CD4-positive, CD25-positive, alpha-beta regulatory T cell (primary cell): Measurements from ENCODE around the gene AMMECR1. TPM values are rescaled to one million over a fixed set of nuclear protein-coding genes. Genes with fewer than 3 reads are reported as not detected.
"Not testable (repeated sequence)": the region's sequence is repeated elsewhere in the genome, so short reads cannot be mapped to it uniquely, and the experiment has no call there.

Experiments used
- ATAC-seq, 2 donors: fragments of 150-1000 bp; cut with Tn5 transposase; one replicate each; pipeline ENCODE4 v1.10.0; 2021; ENCODE audit warnings: low read depth in 2 of 2, moderate number of reproducible peaks in 2 of 2, moderate library complexity in 1 of 2
- DNase-seq, 3 donors: peaks; one replicate each; pipeline versions ENCODE4 v3.0.0 to v3.0.0-alpha.2; 2012 to 2022; ENCODE audit warnings: mixed read lengths in 1 of 3
- H3K27ac ChIP-seq: one replicate; pipeline ENCODE4 v1.7.0; 2013; ENCODE audit warnings: mild to moderate bottlenecking, low read length; ENCODE audit not compliant: insufficient read depth, poor library complexity, severe bottlenecking
- H3K27me3 ChIP-seq: one replicate; pipeline ENCODE4 v1.7.0; 2013; ENCODE audit warnings: low read length; ENCODE audit not compliant: control insufficient read depth, insufficient read depth
- H3K36me3 ChIP-seq: one replicate; pipeline ENCODE4 v1.7.0; 2013; ENCODE audit warnings: mild to moderate bottlenecking, low read length, moderate library complexity; ENCODE audit not compliant: control insufficient read depth, insufficient read depth
- H3K4me1 ChIP-seq: 2 replicates; pipeline ENCODE4 v1.7.0; 2013; ENCODE audit warnings: mild to moderate bottlenecking, low read length; ENCODE audit not compliant: insufficient read depth, control insufficient read depth, poor library complexity, severe bottlenecking
- H3K4me3 ChIP-seq: one replicate; pipeline ENCODE4 v1.7.0; 2013; ENCODE audit warnings: low read depth, mild to moderate bottlenecking, low read length, moderate library complexity
- H3K9me3 ChIP-seq, 2 experiments: 1 replicate in 1 of 2; 2 replicates in 1 of 2; pipeline ENCODE4 v1.7.0; 2013; ENCODE audit warnings: low read length in 2 of 2, mild to moderate bottlenecking in 1 of 2, moderate library complexity in 1 of 2; ENCODE audit not compliant: control insufficient read depth in 2 of 2
- H3K27ac Mint-ChIP-seq, 3 donors: one replicate each; pipeline ENCODE4 v1.8.0; 2020 to 2022; ENCODE audit warnings: mild to moderate bottlenecking in 3 of 3, mixed read lengths in 3 of 3, moderate library complexity in 2 of 3
- H3K27me3 Mint-ChIP-seq: one replicate; pipeline ENCODE4 v1.8.0; 2022; ENCODE audit warnings: mild to moderate bottlenecking, mixed read lengths
- H3K36me3 Mint-ChIP-seq: one replicate; pipeline ENCODE4 v1.8.0; 2020; ENCODE audit warnings: mixed read lengths
- H3K4me1 Mint-ChIP-seq, 4 donors: one replicate each; pipeline ENCODE4 v1.8.0; 2020 to 2022; ENCODE audit warnings: mixed read lengths in 4 of 4, mild to moderate bottlenecking in 1 of 4
- H3K4me3 Mint-ChIP-seq, 4 donors: one replicate each; pipeline ENCODE4 v1.8.0; 2020 to 2022; ENCODE audit warnings: mild to moderate bottlenecking in 4 of 4, mixed read lengths in 4 of 4, moderate library complexity in 3 of 4
- H3K9me3 Mint-ChIP-seq, 7 donors: one replicate each; pipeline ENCODE4 v1.8.0; 2020 to 2022; ENCODE audit warnings: mixed read lengths in 7 of 7, mild to moderate bottlenecking in 3 of 7, moderate library complexity in 2 of 7
- polyA plus RNA-seq, 4 donors: library from polyadenylated mRNA; unstranded; fragments of 300-500 nt; fragmentation: Illumina TruSeq; gene quantifications; one replicate each; pipeline ENCODE4 v1.2.3, GENCODE V29; 2021
- total RNA-seq: library from RNA; stranded (reverse); gene quantifications from one replicate; pipeline ENCODE4 v1.2.3, GENCODE V29; 2022

Gene AMMECR1
- total and polyA plus RNA-seq, 5 donors from 2014 or later = 11.0 to 23.1 (median 15.8) TPM

- H3K27me3 ChIP-seq, H3K4me1 ChIP-seq, H3K27ac Mint-ChIP-seq, H3K9me3 Mint-ChIP-seq, H3K9me3 ChIP-seq, DNase-seq, H3K4me1 Mint-ChIP-seq, H3K36me3 ChIP-seq, H3K27ac ChIP-seq, H3K27me3 Mint-ChIP-seq, H3K4me3 Mint-ChIP-seq, ATAC-seq, H3K36me3 Mint-ChIP-seq, H3K4me3 ChIP-seq: not testable (repeated sequence)
Observed at GRCh38 chrX:110333458-110333857, 15.6 kb upstream of the AMMECR1 start.

GRCh38 chrX:110331444-110332030, 13.7 kb upstream of the AMMECR1 start:
- Histone ChIP-seq H3K27me3 (no peaks in the 10 kb centered on the region), H3K4me1 (no peaks in the 10 kb centered on the region), H3K36me3 (no peaks in the 10 kb centered on the region), H3K27ac (no peak overlapping the region), H3K4me3 (no peak overlapping the region), H3K9me3 (no peaks in the 10 kb centered on the region)
- ATAC-seq (no peak), DNase-seq (no peak)
- Mint-ChIP-seq H3K9me3 (peaks cover 0 to 2% (median 0%) of the 10 kb centered on the region in 7 donors), H3K27ac (no peak overlapping the region), H3K4me1 (no peaks in the 10 kb centered on the region), H3K27me3 (no peaks in the 10 kb centered on the region), H3K36me3 (no peaks in the 10 kb centered on the region), H3K4me3 (no peak overlapping the region)

GRCh38 chrX:110328613-110329012, 10.7 kb upstream of the AMMECR1 start:
- ATAC-seq, H3K27me3 ChIP-seq, H3K36me3 Mint-ChIP-seq, H3K4me3 Mint-ChIP-seq, H3K27me3 Mint-ChIP-seq, H3K36me3 ChIP-seq, H3K4me3 ChIP-seq, DNase-seq, H3K9me3 Mint-ChIP-seq, H3K27ac Mint-ChIP-seq, H3K4me1 ChIP-seq, H3K9me3 ChIP-seq, H3K4me1 Mint-ChIP-seq, H3K27ac ChIP-seq: not testable (repeated sequence)

GRCh38 chrX:110327336-110327735, 9.5 kb upstream of the AMMECR1 start:
- no peaks in the 10 kb centered on the region for H3K9me3 ChIP-seq
- H3K27ac Mint-ChIP-seq = no peak overlapping the region
- no peaks in the 10 kb centered on the region for H3K27me3 ChIP-seq
- no peak overlapping the region for H3K27ac ChIP-seq
- H3K36me3 Mint-ChIP-seq = no peaks in the 10 kb centered on the region
- DNase-seq (no peak), ATAC-seq (no peak)
- no peaks in the 10 kb centered on the region for H3K27me3 Mint-ChIP-seq
- peaks cover 0 to 3% (median 0%) of the 10 kb centered on the region in 7 donors for H3K9me3 Mint-ChIP-seq
- H3K4me3 Mint-ChIP-seq = no peak overlapping the region
- H3K4me3 ChIP-seq = no peak overlapping the region
- no peaks in the 10 kb centered on the region for H3K4me1 ChIP-seq
- no peaks in the 10 kb centered on the region for H3K4me1 Mint-ChIP-seq
- H3K36me3 ChIP-seq = no peaks in the 10 kb centered on the region

- Mint-ChIP-seq H3K9me3 (peaks cover 0 to 3% (median 0%) of the 10 kb centered on the region in 7 donors), H3K27me3 (peaks cover 5% of the 10 kb centered on the region), H3K27ac (no peak overlapping the region), H3K36me3 (no peaks in the 10 kb centered on the region), H3K4me3 (no peak overlapping the region), H3K4me1 (peaks cover 0 to 3% (median 0%) of the 10 kb centered on the region in 4 donors)
- Histone ChIP-seq H3K27ac (no peak overlapping the region), H3K27me3 (no peaks in the 10 kb centered on the region), H3K36me3 (no peaks in the 10 kb centered on the region), H3K4me1 (no peaks in the 10 kb centered on the region), H3K9me3 (no peaks in the 10 kb centered on the region), H3K4me3 (no peak overlapping the region)
- ATAC-seq (no peak), DNase-seq (no peak)
Observed at GRCh38 chrX:110326712-110327111, 8.8 kb upstream of the AMMECR1 start.

GRCh38 chrX:110322603-110323002, 4.7 kb upstream of the AMMECR1 start:
- no peak overlapping the region for H3K4me3 Mint-ChIP-seq
- Histone ChIP-seq H3K4me3 (no peak overlapping the region), H3K9me3 (no peaks in the 10 kb centered on the region), H3K4me1 (no peaks in the 10 kb centered on the region), H3K27ac (no peak overlapping the region), H3K27me3 (no peaks in the 10 kb centered on the region), H3K36me3 (no peaks in the 10 kb centered on the region)
- no peaks in the 10 kb centered on the region for H3K36me3 Mint-ChIP-seq
- DNase-seq = no peak
- H3K4me1 Mint-ChIP-seq = peaks cover 0 to 7% (median 5%) of the 10 kb centered on the region in 4 donors
- no peak for ATAC-seq
- no peak overlapping the region for H3K27ac Mint-ChIP-seq
- H3K27me3 Mint-ChIP-seq = peaks cover 5% of the 10 kb centered on the region
- H3K9me3 Mint-ChIP-seq = peaks cover 0 to 3% (median 0%) of the 10 kb centered on the region in 7 donors

GRCh38 chrX:110321670-110322069, 3.8 kb upstream of the AMMECR1 start:
- DNase-seq (no peak), ATAC-seq (no peak)
- Mint-ChIP-seq H3K4me1 (peaks cover 0 to 7% (median 5%) of the 10 kb centered on the region in 4 donors), H3K27me3 (peaks cover 5% of the 10 kb centered on the region), H3K27ac (no peak overlapping the region), H3K9me3 (peaks cover 0 to 3% (median 0%) of the 10 kb centered on the region in 7 donors), H3K4me3 (no peak overlapping the region), H3K36me3 (no peaks in the 10 kb centered on the region)
- no peaks in the 10 kb centered on the region for H3K36me3 ChIP-seq
- H3K4me3 ChIP-seq = no peak overlapping the region
- no peaks in the 10 kb centered on the region for H3K9me3 ChIP-seq
- no peaks in the 10 kb centered on the region for H3K4me1 ChIP-seq
- no peaks in the 10 kb centered on the region for H3K27me3 ChIP-seq
- no peak overlapping the region for H3K27ac ChIP-seq

GRCh38 chrX:110321081-110321480, 3.2 kb upstream of the AMMECR1 start:
- no peaks in the 10 kb centered on the region for H3K36me3 Mint-ChIP-seq
- peak overlapping the region in 1 of 4 donors; percentile 21 for H3K4me3 Mint-ChIP-seq
- H3K27ac ChIP-seq = no peak overlapping the region
- no peaks in the 10 kb centered on the region for H3K9me3 ChIP-seq
- H3K4me1 Mint-ChIP-seq = peaks cover 0 to 7% (median 5%) of the 10 kb centered on the region in 4 donors
- H3K27me3 ChIP-seq = no peaks in the 10 kb centered on the region
- no peaks in the 10 kb centered on the region for H3K36me3 ChIP-seq
- ATAC-seq (no peak), DNase-seq (no peak)
- no peak overlapping the region for H3K4me3 ChIP-seq
- no peaks in the 10 kb centered on the region for H3K4me1 ChIP-seq
- H3K9me3 Mint-ChIP-seq = peaks cover 0 to 3% (median 0%) of the 10 kb centered on the region in 7 donors
- H3K27ac Mint-ChIP-seq = no peak overlapping the region
- peaks cover 5% of the 10 kb centered on the region for H3K27me3 Mint-ChIP-seq
